ENCODE measurements around the gene CCDC187.
"Not testable (repeated sequence)": the region's sequence is repeated elsewhere in the genome, so short reads cannot be mapped to it uniquely, and the experiment has no call there.

CCDC187 gene

GRCh38 chr9:136243631-136244030 is 60.3 kb downstream of the CCDC187 start:
- peak overlapping the region; percentile 88 for H3K4me3 Mint-ChIP-seq
- ATAC-seq, result no peak
- no peaks in the 10 kb centered on the region for H3K9me3 Mint-ChIP-seq
- H3K27me3 Mint-ChIP-seq, result no peaks in the 10 kb centered on the region
- H3K36me3 Mint-ChIP-seq (ENCODE audit: low read depth), result peaks cover 11% of the 10 kb centered on the region
- peaks cover 54% of the 10 kb centered on the region for H3K4me1 Mint-ChIP-seq
- peak overlapping the region; percentile 83 for H3K27ac Mint-ChIP-seq
- DNase-seq, result no peak

- Mint-ChIP-seq H3K4me3 (peak overlapping the region; percentile 88), H3K36me3 (ENCODE audit: low read depth) (peaks cover 11% of the 10 kb centered on the region), H3K27ac (peak overlapping the region; percentile 83), H3K9me3 (no peaks in the 10 kb centered on the region), H3K27me3 (no peaks in the 10 kb centered on the region), H3K4me1 (peaks cover 60% of the 10 kb centered on the region)
- ATAC-seq, result no peak
- DNase-seq, result no peak
Measured at GRCh38 chr9:136242918-136243525, 60.9 kb downstream of the CCDC187 start.

- DNase-seq (no peak), ATAC-seq (no peak)
- Mint-ChIP-seq H3K36me3 (ENCODE audit: low read depth) (peaks cover 11% of the 10 kb centered on the region), H3K4me3 (no peak overlapping the region), H3K27ac (no peak overlapping the region), H3K4me1 (peaks cover 62% of the 10 kb centered on the region), H3K9me3 (no peaks in the 10 kb centered on the region), H3K27me3 (no peaks in the 10 kb centered on the region)
Measured at GRCh38 chr9:136242248-136242647, 61.6 kb downstream of the CCDC187 start.

- H3K4me1 Mint-ChIP-seq, result peaks cover 62% of the 10 kb centered on the region
- DNase-seq, result no peak
- no peaks in the 10 kb centered on the region for H3K9me3 Mint-ChIP-seq
- H3K36me3 Mint-ChIP-seq (ENCODE audit: low read depth), result peaks cover 11% of the 10 kb centered on the region
- no peak for ATAC-seq
- H3K4me3 Mint-ChIP-seq, result no peak overlapping the region
- no peak overlapping the region for H3K27ac Mint-ChIP-seq
- no peaks in the 10 kb centered on the region for H3K27me3 Mint-ChIP-seq
Measured at GRCh38 chr9:136241542-136241941, 62.4 kb downstream of the CCDC187 start.

- Mint-ChIP-seq H3K27ac (no peak overlapping the region), H3K4me3 (no peak overlapping the region), H3K4me1 (peaks cover 59% of the 10 kb centered on the region), H3K9me3 (no peaks in the 10 kb centered on the region), H3K27me3 (no peaks in the 10 kb centered on the region), H3K36me3 (ENCODE audit: low read depth) (peaks cover 11% of the 10 kb centered on the region)
- DNase-seq (no peak), ATAC-seq (no peak)
Measured at GRCh38 chr9:136240941-136241340, 63.0 kb downstream of the CCDC187 start.

- Mint-ChIP-seq H3K4me1 (peaks cover 57% of the 10 kb centered on the region), H3K4me3 (no peak overlapping the region), H3K27me3 (no peaks in the 10 kb centered on the region), H3K9me3 (no peaks in the 10 kb centered on the region), H3K36me3 (ENCODE audit: low read depth) (peaks cover 18% of the 10 kb centered on the region), H3K27ac (no peak overlapping the region)
- ATAC-seq, result no peak
- DNase-seq, result peak; percentile 21
Measured at GRCh38 chr9:136239983-136240330, 63.9 kb downstream of the CCDC187 start.

GRCh38 chr9:136239135-136239982 is 64.5 kb downstream of the CCDC187 start:
- no peak for ATAC-seq
- Mint-ChIP-seq H3K4me1 (peaks cover 54% of the 10 kb centered on the region), H3K27me3 (no peaks in the 10 kb centered on the region), H3K4me3 (peak overlapping the region; percentile 11), H3K9me3 (no peaks in the 10 kb centered on the region), H3K27ac (no peak overlapping the region), H3K36me3 (ENCODE audit: low read depth) (peaks cover 18% of the 10 kb centered on the region)
- DNase-seq, result no peak

- Mint-ChIP-seq H3K36me3 (ENCODE audit: low read depth) (peaks cover 15% of the 10 kb centered on the region), H3K27ac (no peak overlapping the region), H3K27me3 (no peaks in the 10 kb centered on the region), H3K4me3 (no peak overlapping the region), H3K9me3 (no peaks in the 10 kb centered on the region), H3K4me1 (peaks cover 54% of the 10 kb centered on the region)
- no peak for ATAC-seq
- DNase-seq, result no peak
Measured at GRCh38 chr9:136238342-136238732, 65.6 kb downstream of the CCDC187 start.

- H3K27ac Mint-ChIP-seq, result no peak overlapping the region
- no peaks in the 10 kb centered on the region for H3K27me3 Mint-ChIP-seq
- no peaks in the 10 kb centered on the region for H3K9me3 Mint-ChIP-seq
- ATAC-seq (no peak), DNase-seq (no peak)
- H3K4me3 Mint-ChIP-seq, result no peak overlapping the region
- peaks cover 54% of the 10 kb centered on the region for H3K4me1 Mint-ChIP-seq
- peaks cover 16% of the 10 kb centered on the region for H3K36me3 Mint-ChIP-seq (ENCODE audit: low read depth)
Measured at GRCh38 chr9:136237486-136238341, 66.2 kb downstream of the CCDC187 start.

- not testable (repeated sequence) for H3K27ac Mint-ChIP-seq, H3K9me3 Mint-ChIP-seq, H3K4me3 Mint-ChIP-seq, DNase-seq, ATAC-seq, H3K27me3 Mint-ChIP-seq
- Mint-ChIP-seq H3K36me3 (ENCODE audit: low read depth) (peaks cover 12% of the 10 kb centered on the region), H3K4me1 (peaks cover 56% of the 10 kb centered on the region)
Measured at GRCh38 chr9:136236471-136237410, 67.2 kb downstream of the CCDC187 start.

GRCh38 chr9:136235709-136236455 is 68.0 kb downstream of the CCDC187 start:
- Mint-ChIP-seq H3K27ac (no peak overlapping the region), H3K4me3 (no peak overlapping the region), H3K4me1 (peaks cover 49% of the 10 kb centered on the region), H3K27me3 (no peaks in the 10 kb centered on the region), H3K36me3 (ENCODE audit: low read depth) (peaks cover 11% of the 10 kb centered on the region), H3K9me3 (no peaks in the 10 kb centered on the region)
- ATAC-seq, result no peak
- no peak for DNase-seq

GRCh38 chr9:136235171-136235570 is 68.7 kb downstream of the CCDC187 start:
- no peak for ATAC-seq
- Mint-ChIP-seq H3K4me1 (peaks cover 46% of the 10 kb centered on the region), H3K9me3 (no peaks in the 10 kb centered on the region), H3K27me3 (no peaks in the 10 kb centered on the region), H3K27ac (no peak overlapping the region), H3K4me3 (no peak overlapping the region), H3K36me3 (ENCODE audit: low read depth) (peaks cover 11% of the 10 kb centered on the region)
- no peak for DNase-seq

- H3K27ac Mint-ChIP-seq, result no peak overlapping the region
Measured at GRCh38 chr9:136234597-136234996, 69.3 kb downstream of the CCDC187 start.

More at GRCh38 chr9:136234597-136234996, 69.3 kb downstream of the CCDC187 start:
- peaks cover 45% of the 10 kb centered on the region for H3K4me1 Mint-ChIP-seq
- H3K36me3 Mint-ChIP-seq (ENCODE audit: low read depth), result peaks cover 11% of the 10 kb centered on the region
- H3K4me3 Mint-ChIP-seq, result no peak overlapping the region
- no peak for DNase-seq
- no peak for ATAC-seq
- no peaks in the 10 kb centered on the region for H3K9me3 Mint-ChIP-seq
- no peaks in the 10 kb centered on the region for H3K27me3 Mint-ChIP-seq
